Muscle of back (tissue), 11 donors: ENCODE measurements around the gene SF3B4. TPM values are rescaled to one million over a fixed set of nuclear protein-coding genes. Genes with fewer than 3 reads are reported as not detected.

ENCODE experiments used
- DNase-seq, 3 donors: peaks; one replicate each; pipeline versions ENCODE4 v3.0.0 to v3.0.0-alpha.2; 2013
- polyA plus RNA-seq, 10 donors: library from polyadenylated mRNA; unstranded; fragments of 120-200 nt; gene quantifications; one replicate each; pipeline ENCODE4 v1.2.1, GENCODE V29; 2013; ENCODE audit not compliant: insufficient read length in 10 of 10

The SF3B4 gene
- polyA plus RNA-seq, 10 donors, result 35.8 to 52.0 (median 41.4) TPM

DNA sequence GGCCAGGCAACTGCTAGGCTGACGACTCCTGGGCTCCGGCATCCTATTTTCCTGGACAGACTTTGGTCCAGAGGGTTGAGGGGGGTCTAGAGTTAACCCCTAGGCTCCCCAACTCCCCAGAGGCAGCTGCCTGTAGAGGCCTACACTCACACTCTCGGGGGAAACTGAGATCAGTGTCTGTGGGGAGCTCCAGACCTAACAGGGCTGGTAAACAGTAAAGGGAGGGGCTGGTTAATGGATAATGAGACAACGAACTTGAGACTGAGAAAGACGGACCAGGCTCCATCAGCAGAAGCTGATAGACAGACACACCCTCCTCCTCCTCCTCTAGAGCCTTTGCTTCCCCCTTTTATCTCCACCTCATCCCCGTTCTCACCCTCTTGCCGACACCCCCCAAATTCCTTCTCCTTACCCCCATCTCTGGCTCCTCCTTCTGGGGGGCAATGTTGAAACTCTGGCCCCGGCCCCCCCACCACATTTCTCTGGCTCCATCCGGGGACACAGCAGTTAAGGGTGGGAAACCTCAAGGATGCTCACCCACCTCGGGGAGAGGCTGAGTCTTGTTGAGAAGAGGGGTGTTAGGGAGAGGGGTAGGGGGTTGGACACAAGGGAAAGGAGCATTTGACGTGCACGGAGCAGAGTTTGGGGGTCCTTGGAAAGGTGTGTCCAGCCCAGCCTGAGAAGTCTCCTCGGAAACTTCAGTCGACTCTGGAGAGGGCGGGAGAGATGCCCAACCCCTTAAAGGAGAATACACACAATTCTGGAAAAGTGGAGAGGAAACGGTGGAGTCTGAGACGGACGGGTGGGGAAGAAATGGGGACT, 8.8 kb upstream of the SF3B4 start, which contains the start of gene MTMR11:
Gene MTMR11, minus strand, starts transcription at position 710 of the 822 bp plus-strand sequence. Its CDS starts 232 bp downstream, at position 478.
- peak in 2 of 3 donors; percentile 74 to 89 for DNase-seq

DNA sequence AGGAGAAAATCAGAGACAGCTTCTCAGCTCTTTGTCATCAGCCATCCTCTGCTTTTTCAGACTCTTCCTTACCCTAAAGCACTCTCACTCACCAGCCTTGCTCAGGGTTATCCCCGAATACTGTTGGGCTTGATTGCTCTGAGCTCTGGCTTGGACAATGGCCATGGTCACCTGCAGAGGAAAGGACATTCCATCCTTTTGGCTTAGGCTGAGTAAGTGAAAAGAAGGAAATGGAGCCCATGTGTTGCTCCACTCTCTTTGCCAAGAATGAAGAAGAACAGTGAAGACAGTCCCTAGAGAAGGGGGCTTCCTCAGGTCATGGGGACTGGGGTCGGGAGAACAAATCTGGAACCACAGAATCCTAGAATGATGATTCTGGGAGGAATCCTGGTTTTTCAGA, 6.8 kb upstream of the SF3B4 start:
- peak in 2 of 3 donors; percentile 42 to 62 for DNase-seq

DNA sequence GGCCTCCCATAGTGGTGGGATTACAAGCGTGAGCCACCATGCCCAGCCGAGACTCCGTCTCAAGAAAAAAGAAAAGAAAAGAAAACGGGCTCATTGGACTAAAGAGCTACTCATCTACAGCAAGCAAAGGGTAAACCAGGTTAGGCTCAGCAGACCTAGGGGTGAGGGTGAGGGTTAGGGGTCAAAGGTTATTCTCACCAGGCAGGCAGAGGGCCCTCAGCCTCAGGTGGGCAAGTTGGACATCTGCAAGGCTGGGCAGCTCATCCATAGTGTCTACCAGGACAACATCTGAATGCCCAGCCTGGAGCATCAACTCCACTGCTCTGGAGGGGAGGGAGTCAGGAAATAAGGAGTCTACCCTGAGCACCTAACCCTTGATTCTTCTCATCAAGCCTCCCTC, 5.6 kb upstream of the SF3B4 start:
- DNase-seq, result no peak

DNA sequence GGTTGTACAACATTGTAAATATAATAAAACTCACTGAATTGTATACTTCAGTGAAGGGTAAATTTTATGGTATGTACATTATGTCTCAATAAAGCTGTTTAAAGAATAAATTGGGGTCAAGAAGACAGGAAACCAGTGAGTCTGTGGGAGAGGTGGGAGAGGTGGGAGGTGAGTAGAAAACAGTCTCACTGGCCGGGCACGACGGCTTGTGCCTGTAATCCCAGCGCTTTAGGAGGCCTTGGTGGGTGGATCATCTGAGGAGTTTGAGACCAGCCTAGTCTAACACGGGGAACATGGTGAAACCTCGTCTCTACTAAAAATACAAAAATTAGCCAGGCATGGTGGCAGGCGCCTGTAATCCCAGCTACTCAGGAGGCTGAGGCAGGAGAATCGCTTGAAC, 4.9 kb upstream of the SF3B4 start:
- DNase-seq, result no peak

DNA sequence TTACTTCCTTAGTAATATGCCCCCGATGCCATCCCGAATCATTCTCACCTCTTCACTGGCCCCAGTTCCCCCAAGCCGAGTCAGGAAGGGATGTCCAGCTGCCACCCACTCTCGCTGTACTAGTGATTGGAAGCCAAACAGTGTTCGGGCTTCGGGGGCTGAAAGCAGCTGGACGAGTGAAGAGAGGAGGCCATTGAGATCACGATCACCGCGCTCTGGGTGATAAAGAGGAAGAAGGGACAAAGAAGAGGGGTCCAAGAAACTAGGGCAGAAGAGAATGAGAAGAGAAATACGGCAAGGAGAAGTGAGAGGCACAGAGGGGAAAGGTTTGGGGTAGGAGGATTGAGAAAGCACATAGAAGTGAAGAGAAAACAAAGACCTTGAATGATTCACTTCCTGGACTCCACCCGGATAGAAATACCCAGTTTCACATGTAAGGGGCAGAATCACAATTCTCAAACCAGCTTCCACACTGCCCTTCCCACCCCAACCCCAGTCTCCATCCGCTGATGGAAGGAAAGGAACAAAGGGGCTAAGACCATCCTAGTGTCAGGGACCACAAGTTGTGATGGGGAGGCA, 3.7 kb upstream of the SF3B4 start:
- no peak for DNase-seq

DNA sequence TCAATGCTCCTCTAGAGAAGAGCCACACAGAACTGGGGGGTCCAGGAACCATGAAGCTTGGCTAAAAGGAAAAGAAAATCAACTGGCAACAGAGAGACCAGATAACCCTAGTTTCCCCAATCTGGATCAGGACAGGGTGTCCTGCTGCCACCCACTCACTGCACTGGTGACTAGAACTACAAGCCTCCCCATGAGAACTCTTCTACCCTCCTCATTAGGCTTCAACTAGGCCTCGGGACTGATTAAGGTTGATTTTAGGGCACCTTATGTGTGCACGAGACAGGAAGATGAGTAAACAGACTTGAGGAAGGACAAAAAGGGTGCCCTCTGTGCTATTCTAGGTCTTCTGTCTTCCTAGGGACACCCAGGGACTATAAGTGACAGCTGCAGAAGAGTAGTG, 2.3 kb upstream of the SF3B4 start:
- DNase-seq, result no peak

DNA sequence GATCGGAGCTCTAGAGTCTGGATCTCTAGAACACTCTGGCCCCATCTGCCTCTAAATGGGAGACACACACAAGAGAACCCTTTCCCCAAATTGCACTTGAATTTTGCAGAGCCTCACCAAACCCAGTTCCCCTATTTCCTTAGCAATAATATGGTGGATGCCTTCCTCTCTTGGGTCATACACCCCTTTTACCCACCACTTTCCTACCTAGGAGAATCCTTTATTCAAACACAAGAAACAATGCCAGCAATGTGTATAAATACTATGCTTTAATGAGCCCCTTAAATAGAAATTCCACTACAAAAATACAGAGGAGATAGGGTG, 760 bp upstream of the SF3B4 start:
- DNase-seq, result no peak

DNA sequence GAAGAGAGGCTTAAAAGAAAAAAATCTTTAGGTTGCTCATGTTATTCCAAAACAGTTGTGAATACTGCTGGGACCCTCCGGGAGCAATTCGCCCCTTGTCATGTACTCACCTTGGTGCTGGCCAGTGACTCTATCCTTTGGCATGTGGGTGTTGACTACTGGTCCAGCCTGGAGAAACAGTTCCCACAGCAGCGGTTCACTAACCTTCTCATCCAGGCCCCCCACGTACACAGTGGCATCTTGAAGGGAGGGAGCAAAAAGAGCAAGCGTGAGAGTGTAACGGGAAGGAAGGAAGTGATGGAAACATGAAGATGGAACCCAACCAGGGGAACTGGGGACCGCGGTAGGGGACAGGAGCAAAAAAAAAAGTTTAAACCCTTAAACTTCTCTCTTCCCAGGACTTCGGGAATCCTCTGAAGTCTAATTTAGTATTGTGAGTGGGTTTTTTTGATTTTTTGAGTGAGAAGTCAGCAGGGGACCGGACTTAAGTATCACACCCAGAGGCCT, 494 bp downstream of the SF3B4 start:
- DNase-seq, result no peak

DNA sequence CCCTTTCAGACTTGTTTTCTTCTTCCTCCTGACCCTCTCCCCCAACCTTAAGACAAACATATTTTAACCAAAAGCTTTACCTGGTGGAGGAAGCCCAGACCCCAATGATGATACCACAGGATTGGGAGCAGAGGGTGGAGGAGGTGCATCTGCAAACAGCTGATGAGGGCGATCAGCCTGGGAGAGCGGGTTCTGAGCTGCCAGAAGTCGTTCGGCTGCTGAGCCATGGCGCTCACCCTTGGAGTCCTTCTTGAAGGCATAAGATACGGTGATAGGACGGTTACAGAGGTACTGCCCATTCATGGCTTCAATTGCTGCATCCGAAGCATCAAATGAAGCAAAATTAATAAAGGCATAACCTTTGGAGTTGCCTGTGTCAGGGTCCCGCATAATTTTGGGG, 1.3 kb downstream of the SF3B4 start:
- no peak for DNase-seq

DNA sequence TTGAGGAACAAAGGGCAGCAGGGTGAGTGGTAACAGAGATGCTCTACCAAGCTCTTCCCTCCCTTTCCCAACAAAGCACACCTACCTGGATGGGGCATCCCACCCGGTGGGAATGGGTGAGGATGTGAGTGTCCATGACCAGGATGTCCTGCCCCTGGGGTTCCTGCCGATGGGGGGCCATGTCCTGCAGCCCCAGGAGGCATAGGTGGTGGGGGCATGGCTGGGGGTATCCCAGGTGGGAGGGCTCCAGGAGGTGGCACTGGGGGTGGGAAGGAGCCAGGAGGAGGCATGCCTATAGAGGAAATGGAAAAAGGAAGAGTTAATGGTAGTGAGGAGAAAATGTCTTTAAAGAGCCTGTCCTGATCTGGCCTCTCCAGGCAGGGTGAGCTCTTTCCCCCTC, 1.9 kb downstream of the SF3B4 start:
- DNase-seq, result no peak

DNA sequence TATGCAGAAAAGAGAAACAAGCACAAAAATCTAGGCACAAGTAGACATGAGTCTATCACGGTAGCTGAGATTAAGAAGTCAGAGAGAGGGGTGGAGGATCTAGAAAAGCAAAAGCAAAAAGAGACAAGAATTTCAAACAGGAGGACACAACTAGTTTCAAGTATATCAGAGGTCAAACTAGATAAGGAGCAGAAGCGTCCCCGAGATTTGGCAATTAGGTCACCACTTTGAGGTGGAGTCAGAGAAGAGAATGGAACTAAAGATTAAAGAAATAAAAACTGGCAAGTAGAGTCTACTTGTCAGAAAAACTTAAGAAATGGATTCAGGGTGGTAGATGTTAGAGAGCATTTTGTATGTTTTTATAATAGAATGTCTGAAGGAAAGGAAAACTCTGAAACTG, 2.3 kb downstream of the SF3B4 start:
- DNase-seq, result no peak

DNA sequence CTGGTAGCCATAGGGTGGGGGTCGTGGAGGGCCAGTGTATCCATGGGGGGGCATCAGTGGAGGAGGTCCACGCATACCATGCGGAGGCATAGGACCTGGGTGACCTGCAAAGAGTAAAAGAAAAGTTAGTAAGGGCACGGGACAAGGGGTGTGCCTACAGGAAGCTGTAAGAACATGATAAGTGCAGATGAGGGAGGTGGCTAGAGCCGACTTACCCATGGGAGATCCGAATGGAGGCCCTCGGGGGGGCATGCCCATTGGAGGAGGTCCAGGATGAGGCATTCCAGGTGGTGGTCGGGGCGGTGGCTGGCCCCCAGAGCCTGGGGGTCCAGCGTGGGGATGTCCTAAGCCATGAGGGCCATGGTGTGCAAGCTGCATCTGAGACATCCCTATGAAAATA, 4.0 kb downstream of the SF3B4 start:
- no peak for DNase-seq

DNA sequence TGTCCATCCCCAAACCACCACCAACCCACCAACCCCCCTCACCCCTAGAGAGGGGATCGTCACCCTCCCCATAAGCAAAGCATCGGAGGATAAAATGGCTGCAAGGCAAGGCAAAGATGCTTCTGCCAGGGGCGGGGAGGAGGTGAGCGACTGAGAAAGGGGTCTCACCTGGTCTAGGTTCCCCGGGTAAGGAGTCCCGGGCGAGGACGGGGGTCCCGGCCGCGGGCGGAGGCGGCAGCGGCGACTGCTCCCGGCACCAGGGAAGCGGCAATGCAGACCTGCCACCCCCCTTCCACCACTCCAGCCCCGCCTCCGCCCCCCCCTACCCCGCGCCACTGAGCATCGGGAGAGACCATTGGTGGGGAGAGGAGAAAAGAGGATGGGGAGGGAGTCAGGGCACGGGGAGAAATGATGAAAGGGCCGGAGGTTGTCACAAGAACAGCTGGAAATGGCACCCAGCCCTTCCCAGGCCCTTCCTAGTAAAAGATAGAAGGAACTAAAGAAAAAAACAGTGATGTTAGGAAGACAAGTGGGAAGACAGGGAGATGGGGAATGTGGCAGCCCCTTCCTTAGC, 9.9 kb downstream of the SF3B4 start, which contains the start of gene SV2A:
Gene SV2A, minus strand, starts transcription at position 274 of the 574 bp plus-strand sequence. CDS start 4,004 bp downstream, outside the sequence.
- peak in 2 of 3 donors; percentile 47 to 73 for DNase-seq

DNA sequence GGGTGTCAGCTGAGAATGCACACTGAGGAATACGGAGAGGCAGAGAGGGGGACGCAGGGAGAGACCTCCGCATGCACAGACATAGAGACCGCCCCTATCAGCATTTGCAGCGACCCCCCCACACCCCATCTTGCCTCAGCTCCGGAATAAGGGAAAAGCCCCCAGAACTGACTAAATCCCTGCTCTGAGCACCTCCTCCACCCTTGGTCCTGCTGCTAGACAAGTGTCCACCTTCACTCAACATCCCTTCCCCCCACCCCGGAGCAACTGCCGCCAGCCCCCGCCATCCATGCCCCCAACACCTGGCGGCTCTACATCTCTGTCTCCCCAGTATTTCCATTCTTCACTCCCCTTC, 10.7 kb downstream of the SF3B4 start:
- DNase-seq, result no peak

DNA sequence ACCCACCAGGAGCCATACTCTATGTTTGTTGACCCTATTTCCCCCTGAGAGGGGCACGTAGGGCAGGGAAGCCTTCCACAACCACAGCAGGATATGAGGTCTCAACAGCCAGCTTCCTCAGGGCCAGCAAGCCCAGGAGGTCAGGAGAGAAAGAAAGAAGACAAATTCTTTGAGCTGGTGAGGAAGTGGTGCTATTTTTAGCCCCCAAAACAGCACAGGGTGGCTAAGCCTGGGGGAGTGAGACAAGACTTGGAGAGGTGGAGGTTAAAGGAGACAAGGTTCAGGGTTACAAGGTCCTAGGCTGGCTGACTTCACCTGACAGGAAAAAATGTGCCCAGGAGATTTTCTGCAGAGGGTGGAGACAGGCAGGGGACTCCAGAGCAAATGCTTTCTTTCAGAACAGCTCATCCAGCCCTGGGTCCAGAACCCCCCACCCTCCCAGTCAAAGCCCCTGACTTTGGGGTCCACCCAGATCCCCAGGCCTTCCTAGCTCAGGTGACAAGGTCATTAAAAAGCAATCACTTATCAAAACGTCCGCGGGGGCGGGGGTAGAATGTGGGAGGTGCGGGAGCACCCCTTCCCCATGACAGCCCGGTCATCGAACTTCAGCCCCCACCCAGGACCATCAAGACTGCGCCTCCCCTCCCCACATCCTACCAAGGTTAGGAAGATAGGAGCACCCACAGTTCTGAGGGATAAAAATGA, 11.3 kb downstream of the SF3B4 start:
- DNase-seq, result no peak

DNA sequence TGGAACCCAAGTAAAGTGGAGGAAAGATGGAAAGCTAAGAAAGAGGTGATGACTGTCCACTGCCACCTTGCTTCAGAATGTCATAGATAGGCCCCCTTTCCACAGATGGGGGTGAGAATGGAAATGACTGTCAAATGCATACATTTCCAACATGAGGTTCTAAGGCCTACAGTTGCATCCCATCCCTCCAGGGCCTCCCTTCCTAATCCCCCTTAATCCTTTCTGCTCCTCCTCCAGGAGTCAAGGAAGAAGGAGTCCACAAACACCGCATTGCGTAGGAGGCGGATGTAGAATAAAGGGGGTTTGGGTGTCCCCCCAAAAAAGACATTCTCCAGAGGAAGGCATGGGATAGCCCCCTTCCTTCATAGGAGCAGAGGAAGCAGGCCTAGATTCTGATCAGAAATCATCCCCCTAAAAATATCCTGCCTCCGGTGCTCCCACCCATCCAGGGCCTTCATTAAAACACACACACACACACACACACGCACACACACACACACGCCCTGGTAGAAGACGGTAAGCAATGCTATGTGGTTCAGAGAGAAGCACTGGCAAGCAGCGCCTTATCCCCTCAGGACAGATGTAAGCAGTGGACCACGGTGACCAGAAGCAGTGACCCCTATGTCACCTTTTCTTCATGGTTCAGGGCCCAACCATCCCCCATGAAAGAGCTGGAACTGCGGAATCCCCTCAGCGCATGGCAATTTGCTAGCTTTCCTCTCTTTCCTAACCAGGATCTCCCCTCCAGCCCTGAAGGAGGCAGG, 12.0 kb downstream of the SF3B4 start:
- DNase-seq, result no peak

DNA sequence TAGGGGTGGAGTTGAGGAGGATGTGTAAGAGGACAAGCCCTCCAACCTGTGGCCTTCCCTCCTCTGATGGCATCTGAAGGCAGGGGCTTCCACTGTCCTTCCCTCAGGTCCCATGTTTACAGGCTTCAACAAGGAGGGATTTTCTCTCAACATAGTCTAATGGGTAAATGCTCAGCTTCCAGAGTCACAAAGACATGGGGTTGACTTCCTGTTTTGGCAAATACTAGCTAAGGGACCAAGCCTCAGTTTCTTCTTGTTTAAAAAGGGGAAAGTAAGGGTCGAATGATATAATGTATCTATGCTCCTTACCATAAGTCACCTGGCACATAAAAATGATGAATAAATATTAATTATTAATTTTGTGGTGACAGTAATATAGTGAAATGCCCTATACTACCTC, 13.1 kb downstream of the SF3B4 start:
- DNase-seq, result no peak

DNA sequence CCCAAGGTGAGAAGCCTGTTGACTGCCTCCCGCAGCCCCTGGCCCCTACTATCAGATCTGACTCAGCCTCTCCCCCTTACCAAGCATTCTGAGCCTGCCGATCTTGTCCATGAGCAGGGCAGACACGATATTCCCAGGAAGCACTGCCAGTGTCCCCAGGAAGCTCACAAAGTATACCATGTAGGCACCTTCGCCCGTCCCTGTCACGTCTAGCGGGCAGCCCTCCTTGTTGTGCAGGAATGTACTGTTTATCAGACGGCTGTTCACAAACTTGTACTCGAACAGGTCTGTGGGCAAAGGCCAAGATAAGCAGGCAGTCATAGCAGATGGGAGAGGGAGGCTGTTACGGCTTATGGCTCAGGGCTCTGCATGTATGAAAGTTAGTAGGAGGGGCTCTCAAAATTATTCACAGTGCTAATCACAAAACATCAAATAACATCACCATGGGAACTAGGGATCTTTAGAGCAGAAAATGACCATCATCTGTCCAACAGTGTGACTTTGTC, 21.0 kb downstream of the SF3B4 start:
- no peak for DNase-seq

DNA sequence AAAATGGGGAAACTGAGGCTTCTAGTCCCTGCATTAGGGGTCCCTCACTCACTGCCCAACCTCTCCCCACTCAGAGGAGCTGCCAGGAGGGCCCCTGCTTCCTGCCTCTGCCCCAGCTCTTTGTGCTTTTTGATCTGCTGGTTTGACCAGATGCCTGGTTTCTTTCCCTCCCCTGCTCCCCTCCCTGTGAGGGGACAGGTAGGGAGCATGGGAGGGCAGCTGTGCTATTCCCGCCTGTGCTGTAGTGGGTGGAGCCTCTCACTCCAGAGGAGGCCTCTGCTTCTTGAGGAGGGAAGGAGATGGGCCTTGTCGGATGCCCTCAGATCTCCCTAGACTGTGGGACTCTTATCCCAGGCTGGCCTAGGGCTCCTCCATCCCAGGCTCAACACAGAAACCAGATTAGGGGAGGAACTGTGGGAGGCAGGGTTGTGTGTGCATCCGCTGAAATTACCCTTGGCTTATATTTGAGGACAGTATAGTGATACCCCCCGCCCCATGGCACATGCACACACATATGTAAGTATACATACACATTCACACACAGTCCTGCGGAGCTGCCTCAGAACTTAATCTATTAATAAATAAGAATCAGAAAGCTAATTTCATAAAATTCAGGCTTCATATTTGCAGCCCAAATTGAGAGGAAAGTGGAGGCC, 23.6 kb downstream of the SF3B4 start:
- no peak for DNase-seq

DNA sequence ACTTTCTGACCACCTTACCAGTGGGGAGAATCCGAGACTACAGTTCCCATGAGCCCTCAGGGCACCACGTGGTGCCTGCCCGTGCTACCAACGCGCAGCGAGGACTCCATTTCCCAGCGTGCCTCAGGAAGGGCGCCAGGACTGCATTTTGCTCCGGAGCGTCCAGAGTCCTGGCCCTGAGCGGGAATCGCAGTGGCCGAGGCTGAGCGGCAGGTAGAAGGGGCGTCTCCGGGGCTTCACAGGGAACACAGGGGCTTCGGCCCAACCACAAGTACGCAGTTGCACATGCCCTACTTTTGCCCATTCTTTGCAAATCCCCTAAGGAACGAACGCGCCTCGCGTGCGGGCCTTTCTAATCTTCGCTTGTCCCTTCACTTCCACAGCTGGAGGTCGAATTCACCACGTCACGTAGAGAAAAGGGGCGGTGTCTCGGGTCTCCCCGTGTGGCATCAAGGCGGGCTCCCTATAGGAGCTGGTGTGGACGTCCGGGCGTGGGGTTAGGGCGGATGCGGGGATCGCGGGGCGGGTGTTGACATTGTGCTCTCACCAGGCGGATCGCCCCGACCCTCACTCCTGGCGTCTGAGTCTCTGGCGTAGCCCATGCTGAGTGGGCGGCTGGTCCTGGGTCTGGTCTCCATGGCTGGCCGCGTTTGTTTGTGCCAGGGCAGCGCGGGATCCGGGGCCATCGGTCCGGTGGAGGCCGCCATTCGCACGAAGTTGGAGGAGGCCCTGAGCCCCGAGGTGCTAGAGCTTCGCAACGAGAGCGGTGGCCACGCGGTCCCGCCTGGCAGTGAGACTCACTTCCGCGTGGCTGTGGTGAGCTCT, 27.9 kb downstream of the SF3B4 start, which contains the start of gene BOLA1:
Gene BOLA1, plus strand, starts transcription at position 109 of the 825 bp plus-strand sequence. Its CDS starts 492 bp downstream, at position 601.
- peak; percentile 91 to 98 (median 95) for DNase-seq
